H9 (cell line): ENCODE data around the gene B4GALNT2. TPM values are rescaled to one million over a fixed set of nuclear protein-coding genes. Genes with fewer than 3 reads are reported as not detected.

ENCODE experiments used
- DNase-seq: peaks from one replicate; pipeline ENCODE4 v3.0.0-alpha.2; 2017
- H2AFZ ChIP-seq: one replicate; pipeline ENCODE4 v1.6.1; 2013; ENCODE audit warnings: mild to moderate bottlenecking, low read length, control low read depth, moderate library complexity
- H2AK5ac ChIP-seq: 2 replicates; pipeline ENCODE4 v1.6.1; 2013; ENCODE audit warnings: low read length, control low read depth, mixed read lengths; ENCODE audit not compliant: insufficient read length
- H2BK120ac ChIP-seq: one replicate; pipeline ENCODE4 v1.6.1; 2013; ENCODE audit warnings: low read depth, mild to moderate bottlenecking, low read length, control low read depth, inconsistent platforms; ENCODE audit not compliant: poor library complexity, severe bottlenecking
- H2BK12ac ChIP-seq: 2 replicates; pipeline ENCODE4 v1.6.1; 2013; ENCODE audit warnings: low read length, control low read depth, mixed read lengths, low read depth; ENCODE audit not compliant: insufficient read length
- H2BK15ac ChIP-seq: 2 replicates; pipeline ENCODE4 v1.6.1; 2013; ENCODE audit warnings: low read depth, low read length, control low read depth
- H2BK20ac ChIP-seq: one replicate; pipeline ENCODE4 v1.6.1; 2013; ENCODE audit warnings: low read depth, mild to moderate bottlenecking, low read length, control low read depth, inconsistent platforms; ENCODE audit not compliant: poor library complexity, severe bottlenecking
- H2BK5ac ChIP-seq: 2 replicates; pipeline ENCODE4 v1.6.1; 2013; ENCODE audit warnings: low read length, control low read depth, mixed read lengths; ENCODE audit not compliant: insufficient read length
- H3K14ac ChIP-seq: 2 replicates; pipeline ENCODE4 v1.6.1; 2013; ENCODE audit warnings: low read length, control low read depth; ENCODE audit not compliant: insufficient read depth
- H3K18ac ChIP-seq: 2 replicates; pipeline ENCODE4 v1.6.1; 2013; ENCODE audit warnings: low read depth, mild to moderate bottlenecking, mixed read lengths, low read length, control low read depth; ENCODE audit not compliant: insufficient read length
- H3K23ac ChIP-seq: 2 replicates; pipeline ENCODE4 v1.6.1; 2013; ENCODE audit warnings: low read length, control low read depth, mixed read lengths, low read depth; ENCODE audit not compliant: insufficient read length
- H3K23me2 ChIP-seq: 2 replicates; pipeline ENCODE4 v1.6.1; 2013; ENCODE audit warnings: low read depth, mild to moderate bottlenecking, mixed read lengths, low read length, control low read depth; ENCODE audit not compliant: insufficient read length, poor library complexity, severe bottlenecking
- H3K27ac ChIP-seq: 2 replicates; pipeline ENCODE4 v1.5.1; 2013; ENCODE audit warnings: low read length, control low read depth, mixed read lengths, low read depth; ENCODE audit not compliant: insufficient read length
- H3K27me3 ChIP-seq: 2 replicates; pipeline ENCODE4 v1.6.1; 2013; ENCODE audit warnings: low read length, control low read depth, inconsistent platforms; ENCODE audit not compliant: insufficient read depth
- H3K4ac ChIP-seq: 2 replicates; pipeline ENCODE4 v1.6.1; 2013; ENCODE audit warnings: low read depth, mild to moderate bottlenecking, control low read depth, inconsistent platforms, low read length, moderate library complexity
- H3K4me1 ChIP-seq: 2 replicates; pipeline ENCODE4 v1.6.1; 2013; ENCODE audit warnings: low read length, control low read depth, inconsistent platforms; ENCODE audit not compliant: insufficient read depth
- H3K4me2 ChIP-seq: 2 replicates; pipeline ENCODE4 v1.6.1; 2013; ENCODE audit warnings: low read length, control low read depth, mixed read lengths; ENCODE audit not compliant: insufficient read length, insufficient read depth
- H3K56ac ChIP-seq: 2 replicates; pipeline ENCODE4 v1.6.1; 2013; ENCODE audit warnings: low read depth, mild to moderate bottlenecking, mixed read lengths, low read length, control low read depth; ENCODE audit not compliant: insufficient read length
- H3K79me1 ChIP-seq: 2 replicates; pipeline ENCODE4 v1.6.1; 2013; ENCODE audit warnings: low read depth, mild to moderate bottlenecking, moderate library complexity, low read length, control low read depth, inconsistent platforms; ENCODE audit not compliant: insufficient read depth, poor library complexity, severe bottlenecking
- H3K79me2 ChIP-seq: 2 replicates; pipeline ENCODE4 v1.6.1; 2013; ENCODE audit warnings: low read length, control low read depth, inconsistent platforms; ENCODE audit not compliant: insufficient read depth
- H3K9ac ChIP-seq: 2 replicates; pipeline ENCODE4 v1.6.1; 2013; ENCODE audit warnings: low read length, control low read depth, mixed read lengths; ENCODE audit not compliant: insufficient read length; ENCODE audit errors: extremely low read depth
- H3K9me3 ChIP-seq: one replicate; pipeline ENCODE4 v1.6.1; 2013; ENCODE audit warnings: low read depth, low read length, inconsistent platforms; ENCODE audit not compliant: control insufficient read depth
- H3T11ph ChIP-seq: one replicate; pipeline ENCODE4 v1.6.1; 2013; ENCODE audit warnings: mild to moderate bottlenecking, low read length, control low read depth, inconsistent platforms
- H4K20me1 ChIP-seq: one replicate; pipeline ENCODE4 v1.6.1; 2013; ENCODE audit not compliant: control insufficient read depth, insufficient read length, insufficient read depth
- H4K5ac ChIP-seq: 2 replicates; pipeline ENCODE4 v1.6.1; 2013; ENCODE audit warnings: low read depth, mild to moderate bottlenecking, mixed read lengths, low read length, control low read depth; ENCODE audit not compliant: insufficient read length
- H4K8ac ChIP-seq: replicated peaks from 2 replicates; pipeline ENCODE4 v1.6.1; 2013; ENCODE audit warnings: low read length, control low read depth, mixed read lengths, low read depth; ENCODE audit not compliant: insufficient read length
- H4K91ac ChIP-seq: 2 replicates; pipeline ENCODE4 v1.6.1; 2013; ENCODE audit warnings: low read depth, mild to moderate bottlenecking, moderate library complexity, mixed read lengths, low read length, control low read depth; ENCODE audit not compliant: insufficient read length
- H3K27ac Mint-ChIP-seq, 3 experiments: 2 replicates in 2 of 3; 3 replicates in 1 of 3; pipeline ENCODE4 v1.8.0; 2020 to 2021; ENCODE audit warnings: mixed read lengths in 3 of 3, mild to moderate bottlenecking in 1 of 3, moderate library complexity in 1 of 3
- H3K27me3 Mint-ChIP-seq: 2 replicates; pipeline ENCODE4 v1.8.0; 2021; ENCODE audit warnings: low read depth, mild to moderate bottlenecking, moderate library complexity, mixed read lengths
- H3K36me3 Mint-ChIP-seq, 3 experiments: 2 replicates in 2 of 3; 3 replicates in 1 of 3; pipeline ENCODE4 v1.8.0; 2020 to 2021; ENCODE audit warnings: low read depth in 3 of 3, mixed read lengths in 3 of 3; ENCODE audit not compliant: insufficient read depth in 1 of 3
- H3K4me1 Mint-ChIP-seq, 2 experiments: 2 replicates each; pipeline ENCODE4 v1.8.0; 2020; ENCODE audit warnings: mixed read lengths in 2 of 2
- H3K4me3 Mint-ChIP-seq, 2 experiments: 2 replicates in 1 of 2; 3 replicates in 1 of 2; pipeline ENCODE4 v1.8.0; 2020 to 2021; ENCODE audit warnings: mild to moderate bottlenecking in 2 of 2, mixed read lengths in 2 of 2, moderate library complexity in 1 of 2
- H3K9me3 Mint-ChIP-seq, 2 experiments: 2 replicates in 1 of 2; 3 replicates in 1 of 2; pipeline ENCODE4 v1.8.0; 2020; ENCODE audit warnings: mild to moderate bottlenecking in 2 of 2, mixed read lengths in 2 of 2, moderate library complexity in 1 of 2
- WGBS: extraction: QIAGEN DNeasy Blood & Tissue Kit; methylation state at CpG from one replicate; pipeline ENCODE4 v1.1.7; 2013; ENCODE audit warnings: missing lambda C conversion rate, low lambda C conversion rate, mixed read lengths; ENCODE audit not compliant: insufficient read length; ENCODE audit errors: extremely low coverage; 5-methylcytosine and 5-hydroxymethylcytosine counted together
- total RNA-seq: library from RNA; stranded (reverse); gene quantifications from 2 replicates; pipeline ENCODE4 v1.2.1, GENCODE V29; 2021
- TF ChIP-seq, protein P1 (sequence below): fragments of 200-600 bp; sonication (generic); conservative IDR thresholded peaks from 3 replicates; pipeline ENCODE4 v1.8.0; 2021; ENCODE audit warnings: antibody characterized with exemption, mild to moderate bottlenecking

The B4GALNT2 gene
- total RNA-seq, 1 experiment from 2014 or later: not detected

DNA sequence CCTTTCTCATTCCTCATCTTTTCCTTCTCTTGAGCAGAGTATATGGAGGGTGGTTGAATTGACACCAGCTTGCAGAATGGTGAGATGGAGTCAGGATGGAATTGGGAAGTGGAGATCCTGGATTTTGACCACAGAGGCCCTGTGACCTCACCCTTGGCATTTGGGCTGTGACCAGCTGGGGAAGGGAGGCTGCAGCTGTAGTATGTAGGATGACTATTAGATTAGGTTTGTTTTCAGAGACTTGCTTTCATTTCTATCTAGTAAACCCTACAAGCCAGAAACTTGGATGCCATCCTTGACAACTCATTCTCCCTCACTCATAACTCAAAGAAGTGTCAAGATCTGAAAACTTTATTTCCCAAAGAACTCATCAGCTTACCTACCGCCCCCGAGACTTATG is 71.9 kb downstream of the B4GALNT2 start:
- Mint-ChIP-seq H3K27ac (no peak overlapping the region), H3K4me1 (peaks cover 6 to 8% of the 10 kb centered on the region in 2 experiments), H3K36me3 (no peaks in the 10 kb centered on the region; a peak in 1 of 7 replicates), H3K4me3 (no peak overlapping the region), H3K27me3 (peaks cover 35% of the 10 kb centered on the region), H3K9me3 (no peaks in the 10 kb centered on the region)
- Histone ChIP-seq H2BK5ac (no peak overlapping the region), H4K20me1 (no peaks in the 10 kb centered on the region), H3K4me1 (no peaks in the 10 kb centered on the region), H4K91ac (no peak overlapping the region), H3K9ac (no peak overlapping the region), H2BK120ac (no peak overlapping the region), H3K4ac (no peak overlapping the region), H2BK15ac (no peak overlapping the region), H3K27ac (no peak overlapping the region), H3K23me2 (no peaks in the 10 kb centered on the region), H3K23ac (no peak overlapping the region), H3K4me2 (no peak overlapping the region), H3K79me1 (no peaks in the 10 kb centered on the region), H3K79me2 (no peaks in the 10 kb centered on the region), H3K27me3 (no peaks in the 10 kb centered on the region; the same call in 1 of the 2 replicates), H3K18ac (no peak overlapping the region), H3K14ac (no peak overlapping the region), H4K8ac (no peak overlapping the region), H3K9me3 (no peaks in the 10 kb centered on the region), H2AFZ (no peak overlapping the region), H2BK12ac (no peak overlapping the region), H3K56ac (no peak overlapping the region), H2BK20ac (no peak overlapping the region), H2AK5ac (no peak overlapping the region), H3T11ph (no peak overlapping the region), H4K5ac (no peak overlapping the region)
- no peak for DNase-seq
- TF ChIP-seq, protein P1, sequence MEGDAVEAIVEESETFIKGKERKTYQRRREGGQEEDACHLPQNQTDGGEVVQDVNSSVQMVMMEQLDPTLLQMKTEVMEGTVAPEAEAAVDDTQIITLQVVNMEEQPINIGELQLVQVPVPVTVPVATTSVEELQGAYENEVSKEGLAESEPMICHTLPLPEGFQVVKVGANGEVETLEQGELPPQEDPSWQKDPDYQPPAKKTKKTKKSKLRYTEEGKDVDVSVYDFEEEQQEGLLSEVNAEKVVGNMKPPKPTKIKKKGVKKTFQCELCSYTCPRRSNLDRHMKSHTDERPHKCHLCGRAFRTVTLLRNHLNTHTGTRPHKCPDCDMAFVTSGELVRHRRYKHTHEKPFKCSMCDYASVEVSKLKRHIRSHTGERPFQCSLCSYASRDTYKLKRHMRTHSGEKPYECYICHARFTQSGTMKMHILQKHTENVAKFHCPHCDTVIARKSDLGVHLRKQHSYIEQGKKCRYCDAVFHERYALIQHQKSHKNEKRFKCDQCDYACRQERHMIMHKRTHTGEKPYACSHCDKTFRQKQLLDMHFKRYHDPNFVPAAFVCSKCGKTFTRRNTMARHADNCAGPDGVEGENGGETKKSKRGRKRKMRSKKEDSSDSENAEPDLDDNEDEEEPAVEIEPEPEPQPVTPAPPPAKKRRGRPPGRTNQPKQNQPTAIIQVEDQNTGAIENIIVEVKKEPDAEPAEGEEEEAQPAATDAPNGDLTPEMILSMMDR: no peak
- WGBS: no CpG with 5 or more reads among the region's 2 CpGs
